SU-DHL-6 (cell line): ENCODE results near the gene PCK1.

Experiments used
- CTCF ChIP-seq: fragments of 200-600 bp; sonication (generic); IDR thresholded peaks from one replicate; pipeline ENCODE4 v1.5.1; 2017; ENCODE audit warnings: antibody characterized with exemption, mild to moderate bottlenecking, low read length, moderate library complexity; ENCODE audit not compliant: insufficient read depth, poor library complexity, severe bottlenecking
- EZH2phosphoT487 ChIP-seq: fragments of 200-600 bp; sonication (generic), shearing (Covaris generic); conservative IDR thresholded peaks from 2 replicates; pipeline ENCODE4 v1.6.1; 2018; ENCODE audit warnings: mild to moderate bottlenecking, antibody characterized with exemption, low read length, moderate library complexity, mixed read lengths

GRCh38 chr20:57568960-57569359 lies 8.1 kb downstream of the PCK1 start:
- TF ChIP-seq EZH2phosphoT487 (no peak), CTCF (no peak)
